GM12801 (cell line): ENCODE measurements around the gene ZDHHC19.

Source experiments
- CTCF ChIP-seq: IDR thresholded peaks from one replicate; pipeline ENCODE4 v1.5.1; 2011; ENCODE audit warnings: control low read depth; ENCODE audit not compliant: insufficient read length; ENCODE audit errors: extremely low read depth

ZDHHC19 gene

GRCh38 chr3:196210673-196211556 lies at the start of gene ZDHHC19:
Gene ZDHHC19, minus strand, starts transcription at chr3:196211400. Its CDS starts 85 bp downstream, at chr3:196211315.
- no peak for TF ChIP-seq CTCF

GRCh38 chr3:196260784-196261183 lies 49.6 kb upstream of the ZDHHC19 start:
- TF ChIP-seq CTCF: no peak

- TF ChIP-seq CTCF: no peak
Observed at GRCh38 chr3:196255776-196256175, 44.6 kb upstream of the ZDHHC19 start.

- TF ChIP-seq CTCF: no peak
Observed at GRCh38 chr3:196254376-196255283, 43.4 kb upstream of the ZDHHC19 start.

GRCh38 chr3:196251918-196252317 lies 40.7 kb upstream of the ZDHHC19 start:
- no peak for TF ChIP-seq CTCF

- no peak for TF ChIP-seq CTCF
Observed at GRCh38 chr3:196246612-196247308, 35.6 kb upstream of the ZDHHC19 start.

- no peak for TF ChIP-seq CTCF
Observed at GRCh38 chr3:196241704-196242103, 30.5 kb upstream of the ZDHHC19 start.
